Lower lobe of right lung (tissue), 2 donors: ENCODE results near the gene ANKRD66. TPM values are rescaled to one million over a fixed set of nuclear protein-coding genes. Genes with fewer than 3 reads are reported as not detected.

Experiments used
- ATAC-seq, 2 donors: fragments of 200-7000 bp; cut with Tn5 transposase; one replicate each; pipeline ENCODE4 v1.9.1; 2020 to 2022; ENCODE audit warnings: mild to moderate bottlenecking in 2 of 2, moderate library complexity in 2 of 2
- DNase-seq: peaks from one replicate; pipeline ENCODE4 v3.0.0-alpha.2; 2020
- H3K27ac ChIP-seq: fragments of 200-600 bp; one replicate; pipeline ENCODE4 v1.8.0; 2022
- H3K27me3 ChIP-seq: fragments of 200-600 bp; one replicate; pipeline ENCODE4 v1.8.0; 2022; ENCODE audit warnings: low read depth
- H3K36me3 ChIP-seq: fragments of 200-600 bp; one replicate; pipeline ENCODE4 v1.8.0; 2022; ENCODE audit warnings: mild to moderate bottlenecking
- H3K4me1 ChIP-seq: fragments of 200-600 bp; one replicate; pipeline ENCODE4 v1.8.0; 2022
- H3K4me3 ChIP-seq: fragments of 200-600 bp; one replicate; pipeline ENCODE4 v1.8.0; 2022; ENCODE audit warnings: mild to moderate bottlenecking
- H3K9me3 ChIP-seq: fragments of 200-600 bp; one replicate; pipeline ENCODE4 v1.8.0; 2022
- CTCF ChIP-seq: fragments of 200-600 bp; IDR thresholded peaks from one replicate; pipeline ENCODE4 v1.8.0; 2022; ENCODE audit warnings: antibody characterized with exemption, mild to moderate bottlenecking
- intact Hi-C: fragments of 100-400 bp; cut with DNase I; formaldehyde crosslinking; loops from one replicate; pipeline ENCODE4 v1.11.0; 2022
- total RNA-seq: library from RNA; stranded (reverse); fragmentation: NEBNext Ultra II Directional; extraction: Animal tissue kit (Norgen Biotek cat#: 25700); gene quantifications from one replicate; pipeline ENCODE4 v1.2.1, GENCODE V29; 2021
- donor health status: DM: no; HTN: yes; CAD: no; lungs with severe emphysema.

ANKRD66 gene
- total RNA-seq, 1 donor from 2014 or later = 4.0 TPM

GRCh38 chr6:46776070-46776712 is 29.5 kb downstream of the ANKRD66 start:
- Histone ChIP-seq H3K4me1 (peaks cover 21% of the 10 kb centered on the region), H3K27ac (no peak overlapping the region), H3K36me3 (no peaks in the 10 kb centered on the region), H3K4me3 (no peak overlapping the region), H3K9me3 (no peaks in the 10 kb centered on the region), H3K27me3 (no peaks in the 10 kb centered on the region)
- intact Hi-C loops = no loop called here
- TF ChIP-seq CTCF = no peak
- ATAC-seq = peak; percentile 66 to 89
- no peak for DNase-seq

- intact Hi-C loops = no loop called here
Measured at GRCh38 chr6:46777476-46778346, 31.0 kb downstream of the ANKRD66 start.

DNA sequence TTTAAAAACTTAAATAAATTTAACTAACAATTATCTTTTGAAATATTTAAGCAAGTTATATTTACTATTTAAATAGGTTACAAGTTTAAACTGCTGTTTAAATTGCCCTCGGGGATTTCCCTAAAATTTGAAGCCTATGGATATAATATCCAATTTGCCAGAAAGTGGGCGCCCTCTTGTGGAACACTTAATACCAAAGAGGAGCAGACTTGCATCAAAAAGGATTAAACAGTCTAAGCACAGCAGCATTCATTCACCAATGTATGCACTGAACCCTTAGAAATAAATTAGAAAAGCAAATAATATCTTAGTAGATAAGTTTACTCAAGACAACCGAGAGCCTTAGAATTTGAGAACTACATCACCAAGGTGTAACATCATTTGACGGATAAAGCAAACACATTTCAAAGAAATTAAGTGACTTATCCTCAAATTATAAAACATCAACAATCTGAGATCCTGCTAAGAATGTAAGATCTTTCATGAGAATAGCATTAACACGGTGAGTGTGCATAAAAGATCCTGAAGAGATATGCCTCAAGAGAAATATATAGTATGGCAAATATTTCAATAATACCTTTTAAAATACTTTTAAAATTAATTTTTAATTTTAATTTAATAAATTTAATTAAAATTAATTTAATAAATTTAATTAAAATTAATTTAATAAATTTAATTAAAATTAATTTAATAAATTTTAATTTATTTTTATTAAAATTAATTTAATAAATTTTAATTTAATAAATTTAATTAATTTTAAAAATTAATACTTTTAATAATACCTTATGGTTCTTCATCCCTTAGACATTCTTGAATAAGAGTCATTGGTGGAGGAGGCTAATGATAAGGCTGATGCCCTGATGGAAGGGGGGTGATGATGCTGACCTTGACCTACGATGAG is 35.0 kb downstream of the ANKRD66 start:
- peaks cover under 1% of the 10 kb centered on the region for H3K4me1 ChIP-seq
- TF ChIP-seq CTCF = peak; percentile 64
- H3K4me3 ChIP-seq = no peak overlapping the region
- no peaks in the 10 kb centered on the region for H3K27me3 ChIP-seq
- intact Hi-C loops = no loop called here
- H3K36me3 ChIP-seq = no peaks in the 10 kb centered on the region
- DNase-seq = no peak
- ATAC-seq = peak in 1 of 2 donors; percentile 50
- H3K27ac ChIP-seq = no peak overlapping the region
- H3K9me3 ChIP-seq = no peaks in the 10 kb centered on the region

More at GRCh38 chr6:46777476-46778346, 31.0 kb downstream of the ANKRD66 start:
- no peak overlapping the region for H3K4me3 ChIP-seq
- H3K36me3 ChIP-seq = no peaks in the 10 kb centered on the region
- ATAC-seq (no peak), DNase-seq (no peak)
- no peaks in the 10 kb centered on the region for H3K9me3 ChIP-seq
- H3K4me1 ChIP-seq = peaks cover 21% of the 10 kb centered on the region
- no peak overlapping the region for H3K27ac ChIP-seq
- no peak for TF ChIP-seq CTCF
- no peaks in the 10 kb centered on the region for H3K27me3 ChIP-seq

DNA sequence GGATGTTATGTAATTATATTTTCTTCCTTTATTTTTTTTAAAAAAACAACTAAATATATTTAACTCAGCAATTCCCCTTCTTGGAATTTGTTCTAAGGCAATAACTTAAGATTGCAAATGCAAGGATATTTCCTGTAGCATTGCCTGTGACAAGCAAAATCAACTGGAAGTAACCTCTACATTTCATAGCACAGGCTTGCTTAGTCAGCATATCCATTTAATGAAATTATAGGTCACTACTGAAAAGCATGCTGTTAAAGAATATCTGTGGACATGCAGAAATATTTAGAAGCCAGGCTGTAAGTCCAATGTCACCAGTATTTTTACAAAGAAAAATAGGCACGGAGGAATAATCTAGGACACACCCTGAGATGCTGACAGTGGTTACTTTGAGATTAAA is 37.8 kb downstream of the ANKRD66 start:
- Histone ChIP-seq H3K9me3 (no peaks in the 10 kb centered on the region), H3K36me3 (no peaks in the 10 kb centered on the region), H3K27ac (no peak overlapping the region), H3K4me3 (no peak overlapping the region), H3K4me1 (no peaks in the 10 kb centered on the region), H3K27me3 (no peaks in the 10 kb centered on the region)
- no peak for DNase-seq
- TF ChIP-seq CTCF = no peak
- no peak for ATAC-seq
- intact Hi-C loops = no loop called here

- Histone ChIP-seq H3K4me1 (no peaks in the 10 kb centered on the region), H3K9me3 (no peaks in the 10 kb centered on the region), H3K27ac (no peak overlapping the region), H3K27me3 (no peaks in the 10 kb centered on the region), H3K4me3 (no peak overlapping the region), H3K36me3 (no peaks in the 10 kb centered on the region)
- intact Hi-C loops = no loop called here
- ATAC-seq = no peak
- no peak for TF ChIP-seq CTCF
- no peak for DNase-seq
Measured at GRCh38 chr6:46787871-46788540, 41.3 kb downstream of the ANKRD66 start.
